NAMALWA (cell line): ENCODE results near the gene PIK3CB.
"Not testable (repeated sequence)": the region's sequence is repeated elsewhere in the genome, so short reads cannot be mapped to it uniquely, and the experiment has no call there.

ENCODE experiments used
- DNase-seq: peaks from one replicate; pipeline ENCODE4 v3.0.0-alpha.2; 2015; ENCODE audit warnings: low spot score

The PIK3CB gene

GRCh38 chr3:138680974-138681373 is 153.8 kb downstream of the PIK3CB start:
- DNase-seq: not testable (repeated sequence)

- DNase-seq: no peak
Observed at GRCh38 chr3:138678874-138679392, 155.8 kb downstream of the PIK3CB start.

GRCh38 chr3:138678086-138678485 is 156.6 kb downstream of the PIK3CB start:
- no peak for DNase-seq

- DNase-seq: no peak
Observed at GRCh38 chr3:138675393-138675792, 159.3 kb downstream of the PIK3CB start.

GRCh38 chr3:138673641-138674530 is 160.8 kb downstream of the PIK3CB start:
- DNase-seq: no peak

GRCh38 chr3:138670407-138670806 is 164.3 kb downstream of the PIK3CB start:
- no peak for DNase-seq

GRCh38 chr3:138668107-138668506 is 166.6 kb downstream of the PIK3CB start:
- no peak for DNase-seq

GRCh38 chr3:138657508-138657907 is 177.2 kb downstream of the PIK3CB start:
- no peak for DNase-seq

GRCh38 chr3:138653567-138653966 is 181.2 kb downstream of the PIK3CB start:
- no peak for DNase-seq

- DNase-seq: no peak
Observed at GRCh38 chr3:138649134-138649533, 185.6 kb downstream of the PIK3CB start.

- no peak for DNase-seq
Observed at GRCh38 chr3:138646513-138646912, 188.2 kb downstream of the PIK3CB start.

- no peak for DNase-seq
Observed at GRCh38 chr3:138646008-138646407, 188.7 kb downstream of the PIK3CB start.

- DNase-seq: no peak
Observed at GRCh38 chr3:138642927-138643253, 191.8 kb downstream of the PIK3CB start.

GRCh38 chr3:138642226-138642926 is 192.4 kb downstream of the PIK3CB start:
- peak; percentile 9 for DNase-seq

GRCh38 chr3:138640537-138640936 is 194.2 kb downstream of the PIK3CB start:
- no peak for DNase-seq

- no peak for DNase-seq
Observed at GRCh38 chr3:138638641-138639040, 196.1 kb downstream of the PIK3CB start.

- DNase-seq: no peak
Observed at GRCh38 chr3:138629526-138629925, 205.2 kb downstream of the PIK3CB start.

- DNase-seq: no peak
Observed at GRCh38 chr3:138625707-138626365, 208.9 kb downstream of the PIK3CB start.

- no peak for DNase-seq
Observed at GRCh38 chr3:138624518-138624917, 210.2 kb downstream of the PIK3CB start.

- DNase-seq: no peak
Observed at GRCh38 chr3:138620431-138620830, 214.3 kb downstream of the PIK3CB start.

- DNase-seq: no peak
Observed at GRCh38 chr3:138615462-138615861, 219.3 kb downstream of the PIK3CB start.

- no peak for DNase-seq
Observed at GRCh38 chr3:138609898-138610266, 224.8 kb downstream of the PIK3CB start.
